Measurements from ENCODE around the gene UPF3B.
"Not testable (repeated sequence)": the region's sequence is repeated elsewhere in the genome, so short reads cannot be mapped to it uniquely, and the experiment has no call there.

The UPF3B gene, protein sequence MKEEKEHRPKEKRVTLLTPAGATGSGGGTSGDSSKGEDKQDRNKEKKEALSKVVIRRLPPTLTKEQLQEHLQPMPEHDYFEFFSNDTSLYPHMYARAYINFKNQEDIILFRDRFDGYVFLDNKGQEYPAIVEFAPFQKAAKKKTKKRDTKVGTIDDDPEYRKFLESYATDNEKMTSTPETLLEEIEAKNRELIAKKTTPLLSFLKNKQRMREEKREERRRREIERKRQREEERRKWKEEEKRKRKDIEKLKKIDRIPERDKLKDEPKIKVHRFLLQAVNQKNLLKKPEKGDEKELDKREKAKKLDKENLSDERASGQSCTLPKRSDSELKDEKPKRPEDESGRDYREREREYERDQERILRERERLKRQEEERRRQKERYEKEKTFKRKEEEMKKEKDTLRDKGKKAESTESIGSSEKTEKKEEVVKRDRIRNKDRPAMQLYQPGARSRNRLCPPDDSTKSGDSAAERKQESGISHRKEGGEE

DNA sequence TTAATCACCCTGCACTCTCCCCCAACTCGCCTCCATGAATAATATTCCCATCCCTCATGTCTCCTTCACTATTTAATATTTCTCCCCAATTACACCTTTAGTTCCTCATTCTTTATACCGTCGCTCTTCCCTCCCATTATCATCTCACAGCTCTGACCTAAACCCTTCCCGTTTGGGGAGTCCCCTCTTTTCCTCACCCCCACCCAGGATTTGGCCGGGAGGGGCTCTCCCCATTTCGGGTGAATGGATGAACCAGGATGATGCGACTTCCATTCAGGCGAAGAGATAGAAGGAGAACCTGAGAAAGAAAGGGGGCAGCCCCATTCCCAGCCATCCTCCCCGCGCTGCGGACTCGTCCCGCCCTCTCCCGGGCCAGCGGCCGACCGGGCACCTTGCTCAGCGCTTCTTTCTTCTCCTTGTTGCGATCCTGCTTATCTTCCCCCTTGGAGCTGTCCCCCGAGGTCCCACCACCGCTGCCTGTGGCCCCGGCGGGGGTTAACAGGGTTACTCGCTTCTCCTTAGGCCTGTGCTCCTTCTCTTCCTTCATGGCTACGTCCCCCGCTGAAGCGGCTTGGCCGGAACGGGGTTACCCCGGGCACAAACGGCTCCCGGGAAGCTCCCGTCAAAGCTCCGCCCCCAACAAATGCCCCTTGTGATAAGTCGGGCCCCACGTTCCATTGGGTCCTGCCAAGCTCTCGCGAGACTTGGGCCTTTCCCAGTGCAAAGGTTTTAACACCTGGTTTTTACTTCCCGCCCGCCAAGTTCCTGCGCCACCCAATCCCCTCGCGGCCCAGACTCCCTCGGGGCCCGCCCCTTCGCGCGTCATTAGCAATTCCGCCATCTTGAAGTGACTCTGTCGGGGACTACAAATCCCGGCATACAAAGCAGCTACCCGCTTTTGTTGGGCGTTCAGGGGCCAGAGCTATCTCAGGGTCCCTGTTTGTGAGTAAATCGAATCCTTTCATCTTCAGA lies at the start of gene UPF3B:
Gene UPF3B (minus strand): TSS at position 582 of the 972 bp plus-strand sequence. CDS start 35 bp downstream, at position 547.
- DNase-seq = peak; percentile 95

DNA sequence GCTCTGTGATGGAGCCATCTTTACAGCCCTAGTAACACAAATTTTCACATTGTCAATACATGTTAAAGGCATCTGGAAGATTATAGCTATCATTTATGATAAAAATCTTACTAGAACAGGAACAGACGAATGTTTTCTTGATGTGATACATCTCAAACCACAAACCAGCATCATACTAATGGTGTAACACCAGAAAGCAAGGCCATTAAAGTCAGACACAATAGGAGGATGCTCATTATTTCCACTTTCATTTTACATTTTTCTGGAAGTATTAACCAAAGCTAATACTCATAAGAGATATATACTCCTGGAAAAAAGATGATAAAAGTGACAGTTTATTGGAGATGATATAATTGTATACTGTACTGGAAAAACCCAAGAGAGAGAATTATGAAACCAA lies 48.2 kb upstream of the UPF3B start:
- DNase-seq = no peak

DNA sequence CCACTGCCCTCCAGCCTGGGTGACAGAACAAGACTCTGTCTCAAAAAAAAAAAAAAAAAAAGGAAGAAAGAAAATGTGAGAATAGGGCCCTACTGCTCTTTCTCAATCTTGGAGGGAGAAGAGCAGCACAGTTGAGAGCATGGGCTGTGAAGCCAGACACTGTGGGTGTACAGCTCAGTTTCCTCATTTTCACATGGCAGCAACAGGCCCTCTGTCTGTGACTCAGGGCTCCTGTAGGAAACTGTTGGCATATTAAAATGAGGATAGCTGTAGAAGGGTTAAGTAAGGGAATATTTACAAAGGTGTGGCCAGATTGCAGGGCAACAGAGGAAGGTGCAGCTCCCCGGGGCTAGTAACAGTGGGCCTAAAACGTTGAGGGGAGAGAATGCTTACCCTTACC lies 46.4 kb upstream of the UPF3B start:
- DNase-seq = no peak

DNA sequence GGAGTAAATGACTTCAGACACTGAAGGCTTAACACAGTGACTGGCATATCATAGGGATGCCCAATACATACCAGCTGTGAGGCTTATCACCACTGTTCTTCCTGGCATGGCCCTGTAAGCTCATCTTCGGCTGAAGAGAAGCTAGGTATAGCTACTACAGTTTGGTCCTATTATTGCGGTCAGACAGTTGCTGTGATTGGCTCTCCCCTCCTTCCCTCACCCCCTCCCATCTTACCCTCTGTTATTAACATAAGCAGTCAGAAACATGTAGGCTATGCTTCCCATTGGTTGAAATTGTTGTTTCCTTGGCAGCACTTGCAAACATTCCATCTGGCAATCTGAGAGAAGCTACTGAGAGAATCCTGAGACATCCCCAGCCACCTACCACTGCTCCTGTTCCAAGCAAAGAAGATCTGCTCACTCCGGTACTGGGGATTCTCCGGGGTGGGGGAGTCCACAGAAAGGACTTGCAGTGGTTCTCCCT lies 43.1 kb upstream of the UPF3B start, which contains the start of gene AKAP14:
Gene AKAP14 (plus strand): TSS at position 51 of the 484 bp plus-strand sequence. CDS start 7,331 bp downstream, outside the sequence.
- DNase-seq = no peak

DNA sequence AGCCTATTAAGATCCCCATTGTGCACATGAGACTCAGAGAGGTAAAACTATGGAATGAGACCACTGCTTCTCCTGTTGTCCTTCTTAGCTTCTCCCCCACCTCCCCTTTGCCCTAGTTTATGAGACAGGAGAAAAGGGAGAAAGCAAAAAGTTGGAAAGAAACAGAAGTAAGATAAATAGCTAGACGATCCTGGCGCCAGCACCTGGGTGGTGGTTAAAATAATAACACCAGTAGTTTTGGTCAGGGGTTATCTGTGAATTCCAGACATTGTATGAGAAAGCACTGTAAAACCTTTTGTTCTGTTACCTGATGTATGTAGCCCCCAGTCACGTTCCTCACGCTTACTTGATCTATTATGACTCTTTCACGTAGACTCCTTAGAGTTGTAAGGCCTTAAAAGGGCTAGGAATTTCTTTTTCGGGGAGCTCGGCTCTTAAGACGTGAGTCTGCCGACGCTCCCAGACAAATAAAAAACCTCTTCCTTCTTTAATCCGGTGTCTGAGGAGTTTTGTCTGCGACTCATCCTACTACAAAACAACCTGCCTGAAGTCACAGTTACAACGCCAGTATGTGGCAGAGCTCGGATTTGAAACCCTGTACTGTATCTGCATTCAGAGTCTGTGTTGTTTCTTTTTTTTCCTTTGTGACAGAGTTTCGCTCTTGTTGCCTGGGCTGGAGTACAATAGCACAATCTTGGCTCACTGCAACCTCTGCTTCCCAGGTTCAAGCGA lies 39.4 kb upstream of the UPF3B start:
- not testable (repeated sequence) for DNase-seq

DNA sequence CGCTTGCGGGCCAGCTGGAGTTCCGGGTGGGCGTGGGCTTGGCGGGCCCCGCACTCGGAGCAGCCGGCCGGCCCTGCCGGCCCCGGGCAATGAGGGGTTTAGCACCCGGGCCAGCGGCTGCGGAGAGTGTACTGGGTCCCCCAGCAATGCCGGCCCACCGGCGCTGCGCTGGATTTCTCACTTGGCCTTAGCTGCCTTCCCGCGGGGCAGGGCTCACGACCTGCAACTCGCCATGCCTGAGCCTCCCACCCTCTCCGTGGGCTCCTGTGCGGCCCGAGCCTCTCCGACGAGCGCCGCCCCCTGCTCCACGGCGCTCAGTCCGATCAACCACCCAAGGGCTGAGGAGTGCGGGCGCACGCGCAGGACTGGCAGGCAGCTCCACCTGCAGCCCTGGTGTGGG lies 37.9 kb upstream of the UPF3B start:
- not testable (repeated sequence) for DNase-seq

DNA sequence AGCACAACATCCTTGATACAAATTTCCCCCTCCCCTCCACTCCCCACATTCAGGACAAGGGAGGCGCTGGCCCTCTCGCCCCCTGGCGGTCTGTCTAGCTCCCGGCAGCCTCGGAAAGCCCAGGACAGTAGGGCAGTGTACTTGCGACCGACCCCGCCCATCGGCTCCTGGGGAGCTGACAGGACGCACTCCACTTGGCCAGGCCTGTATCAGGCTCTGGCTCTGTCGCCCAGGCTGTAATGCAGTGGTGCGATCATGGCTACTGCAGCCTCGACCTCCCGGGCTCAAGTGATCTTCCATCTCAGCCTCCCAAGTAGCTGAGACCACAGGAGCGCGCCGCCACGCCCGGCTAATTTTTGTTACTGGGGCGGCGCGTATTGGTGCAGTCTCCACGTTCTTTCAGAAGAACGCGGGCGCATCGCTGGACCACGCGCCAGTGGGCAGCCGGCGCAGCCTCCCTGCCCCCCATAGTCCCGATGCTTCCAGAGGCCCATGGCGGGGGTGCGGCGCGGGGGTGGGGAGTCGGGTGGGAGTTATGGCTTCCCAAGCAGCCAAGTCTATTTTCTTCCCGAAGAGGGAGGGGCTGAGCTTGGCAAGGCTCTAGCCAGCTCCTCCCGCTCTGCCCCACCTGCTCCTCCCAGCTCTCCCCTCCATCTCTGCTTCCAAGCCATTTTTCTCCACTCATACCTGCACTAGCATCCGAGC lies 35.1 kb upstream of the UPF3B start:
- DNase-seq = peak; percentile 63

DNA sequence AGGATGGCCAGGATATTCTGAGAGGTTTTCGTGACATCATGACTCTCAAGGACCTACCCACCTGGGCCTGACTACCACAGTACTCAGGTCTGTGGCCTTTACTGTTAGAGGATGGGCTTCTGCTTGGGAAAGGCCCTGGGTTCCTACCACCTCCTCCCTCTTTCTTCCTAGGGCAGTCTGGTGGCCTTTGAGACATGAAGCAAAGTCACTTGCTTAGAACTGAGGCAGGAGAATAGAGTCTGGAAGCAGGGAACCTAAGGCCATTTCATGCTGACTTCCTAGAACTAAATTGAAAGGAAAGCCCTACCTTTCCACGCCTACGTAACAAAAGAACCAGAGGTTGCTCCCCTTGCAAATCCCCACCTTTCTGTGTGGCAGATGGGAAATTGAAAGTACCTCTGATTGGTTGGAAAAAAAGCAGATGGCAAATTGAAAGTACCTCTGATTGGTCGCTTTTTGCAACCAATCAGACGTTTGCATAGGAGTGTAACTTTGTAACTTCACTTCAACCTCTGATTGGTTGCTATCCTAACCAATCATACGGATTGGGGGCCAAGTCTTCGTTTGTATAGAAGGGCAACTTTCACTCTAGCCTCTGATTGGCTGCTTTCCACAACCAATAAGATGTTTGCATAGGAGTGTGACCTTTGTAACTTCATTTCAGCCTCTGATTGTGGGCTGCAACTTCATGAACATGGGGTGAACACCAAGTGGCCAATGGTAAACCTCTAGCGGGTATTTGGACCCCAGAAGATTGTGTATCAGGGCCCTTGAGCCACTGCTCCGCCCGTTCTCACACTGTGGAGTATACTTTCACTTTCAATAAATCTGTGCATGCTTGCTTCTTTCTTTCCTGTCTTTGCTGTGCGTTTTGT lies 33.0 kb upstream of the UPF3B start:
- no peak for DNase-seq

DNA sequence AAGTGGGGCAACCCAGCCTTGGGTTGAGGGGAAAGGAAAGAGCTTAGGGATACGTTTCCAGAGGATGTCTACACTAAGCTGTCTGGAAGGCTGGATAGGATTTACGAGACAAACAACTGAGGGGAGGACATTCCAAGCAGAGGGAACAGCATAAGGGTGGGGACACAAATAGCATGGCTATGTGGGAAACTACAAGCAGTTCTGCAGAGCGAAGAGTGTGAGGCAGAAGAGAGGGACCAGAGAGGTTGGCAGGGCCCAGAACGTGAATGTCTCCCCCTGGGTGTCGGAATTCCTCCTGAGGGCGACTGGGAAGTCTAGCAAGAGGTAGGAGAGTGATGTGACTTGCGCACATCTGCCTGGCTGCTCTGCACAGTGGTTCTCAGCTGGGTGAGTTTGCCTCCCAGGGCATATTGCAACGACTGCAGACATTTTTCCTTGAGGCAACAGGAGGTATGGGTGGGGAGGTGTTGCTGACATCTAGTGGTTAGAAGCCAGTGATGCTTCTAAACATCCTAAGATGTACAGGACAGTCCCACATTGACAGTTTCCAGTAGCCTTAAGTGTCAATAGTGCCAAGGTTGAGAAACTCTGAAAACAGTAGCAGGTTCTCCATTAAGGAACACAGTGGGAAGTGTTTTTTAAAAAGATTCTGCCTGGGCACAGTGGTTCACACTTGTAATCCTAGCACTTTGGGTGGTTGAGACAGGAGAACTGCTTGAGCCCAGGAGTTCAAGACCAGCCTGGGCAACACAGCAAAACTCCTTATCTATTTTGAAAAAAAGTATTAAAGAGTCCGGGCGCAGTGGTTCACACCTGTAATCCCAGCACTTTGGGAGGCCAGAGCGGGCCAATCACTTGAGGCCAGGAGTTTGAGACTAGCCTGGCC lies 28.0 kb upstream of the UPF3B start:
- peak; percentile 15 for DNase-seq

DNA sequence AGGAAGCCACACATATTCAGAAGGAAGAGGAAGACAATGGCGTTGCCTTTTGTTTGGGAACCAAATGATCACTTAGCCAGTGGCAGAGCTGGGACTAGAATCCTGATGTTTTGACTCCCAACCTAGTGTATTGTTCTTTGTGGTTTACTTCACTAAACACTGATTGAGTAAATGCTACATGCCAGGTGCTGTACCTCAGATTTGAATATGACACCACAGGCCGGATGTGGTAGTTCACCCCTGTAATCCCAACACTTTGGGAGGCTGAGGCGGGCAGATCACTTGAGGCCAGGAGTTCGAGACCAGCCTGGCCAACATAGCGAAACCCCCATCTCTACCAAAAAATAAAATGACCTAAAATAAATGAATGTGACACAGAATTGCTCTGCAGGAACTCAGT lies 27.3 kb upstream of the UPF3B start:
- no peak for DNase-seq

DNA sequence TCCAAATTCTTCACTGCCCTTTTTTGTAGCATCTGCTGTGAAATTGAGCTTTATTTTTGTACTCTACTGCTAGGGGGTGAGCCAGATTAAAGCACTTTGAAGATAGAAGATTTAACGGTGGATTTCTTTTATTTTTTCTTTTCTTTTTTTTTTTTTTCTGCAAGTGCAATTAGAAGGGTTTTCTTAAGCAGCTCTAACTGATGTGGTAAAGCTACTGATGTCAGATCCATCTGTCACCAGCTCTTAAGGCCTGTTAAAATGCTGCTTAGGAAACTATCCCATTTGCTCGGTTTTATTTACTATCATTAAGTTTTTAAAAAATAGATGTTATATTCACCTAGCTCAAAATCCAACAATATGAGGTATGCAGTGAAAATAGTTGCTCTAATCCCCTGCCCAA lies 26.0 kb upstream of the UPF3B start:
- DNase-seq = no peak

DNA sequence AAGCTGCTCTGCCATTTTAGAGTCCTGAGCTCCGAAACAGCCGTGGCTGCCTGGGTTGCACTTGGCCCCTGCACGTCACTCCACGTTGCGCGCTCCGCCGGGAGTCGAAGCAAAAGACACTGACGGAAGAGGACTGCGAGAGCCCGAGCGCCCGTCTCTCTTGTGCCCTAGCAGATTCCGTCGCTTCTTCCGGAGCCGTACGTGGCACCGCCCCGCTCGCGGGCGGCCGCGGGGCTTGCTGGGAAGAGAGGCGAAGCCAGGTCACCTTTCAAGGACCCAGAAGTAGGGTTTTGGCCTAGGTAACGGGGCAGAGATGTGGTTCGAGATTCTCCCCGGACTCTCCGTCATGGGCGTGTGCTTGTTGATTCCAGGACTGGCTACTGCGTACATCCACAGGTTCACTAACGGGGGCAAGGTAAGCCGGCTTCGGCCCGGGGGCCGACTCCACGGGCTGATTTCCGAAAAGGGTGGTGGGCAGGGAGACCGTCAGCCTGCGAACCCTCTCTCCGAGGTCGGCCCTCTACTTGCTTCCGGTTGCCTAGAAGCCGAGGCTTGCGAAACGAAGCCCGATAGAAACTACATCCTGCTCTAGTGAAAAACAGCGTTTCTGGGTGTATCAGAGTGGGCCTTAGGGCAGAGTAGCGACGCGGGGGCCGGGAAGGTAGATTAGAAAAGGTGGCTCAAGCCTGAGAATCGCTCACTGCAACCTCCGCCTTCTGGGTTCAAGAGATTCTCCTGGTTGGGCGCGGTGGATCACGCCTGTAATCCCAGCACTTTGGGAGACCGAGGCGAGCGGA lies 19.0 kb upstream of the UPF3B start, which contains the start of the genes NDUFA1 and RNF113A:
Gene NDUFA1 (plus strand): TSS at position 234 of the 797 bp plus-strand sequence. CDS start 80 bp downstream, at position 314.
Gene RNF113A (minus strand): TSS at position 135 of the 797 bp plus-strand sequence. CDS start 120 bp downstream, at position 15.
- DNase-seq = peak; percentile 88

DNA sequence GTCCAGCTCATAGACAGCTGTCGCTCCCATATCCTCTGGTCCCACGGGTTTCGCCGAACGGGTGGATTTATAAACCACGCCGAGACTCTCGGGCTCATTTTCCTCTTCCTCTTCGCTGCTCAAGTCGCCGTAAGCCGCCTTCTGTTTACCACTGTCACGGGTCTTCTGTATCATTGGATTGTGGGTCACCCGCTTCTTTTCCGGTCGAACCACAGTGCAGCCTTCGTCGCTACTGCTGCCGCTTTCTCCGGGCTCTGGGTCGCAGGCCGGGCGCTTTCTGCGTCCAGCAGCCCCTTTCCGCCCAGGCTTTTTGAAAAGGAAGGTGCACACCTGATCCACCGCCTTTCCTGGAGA lies 18.5 kb upstream of the UPF3B start:
- no peak for DNase-seq

DNA sequence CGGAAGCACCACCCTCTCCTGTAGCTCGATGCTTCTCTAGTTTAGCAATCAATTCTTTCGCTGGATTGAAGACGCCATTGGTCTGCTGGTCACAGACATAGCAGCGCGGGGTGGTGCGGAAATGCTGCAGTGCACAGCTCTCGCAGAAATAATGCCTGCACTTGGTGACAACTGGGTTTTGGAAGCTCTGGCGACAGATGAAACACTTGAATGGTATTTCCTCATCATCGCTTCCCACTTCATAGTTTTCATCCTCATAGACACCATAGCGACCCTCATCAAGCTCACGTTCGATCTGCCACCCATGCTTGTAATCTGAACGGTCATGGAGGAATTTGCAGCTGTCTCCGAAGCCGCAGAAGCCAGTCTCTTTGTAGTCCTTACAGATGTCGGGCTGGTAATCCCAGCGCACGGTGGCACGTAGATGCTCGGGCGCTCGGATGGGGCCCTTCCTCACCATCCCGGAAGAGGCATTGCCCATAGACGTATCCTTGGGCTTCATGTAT lies 17.9 kb upstream of the UPF3B start:
- DNase-seq = peak; percentile 28

DNA sequence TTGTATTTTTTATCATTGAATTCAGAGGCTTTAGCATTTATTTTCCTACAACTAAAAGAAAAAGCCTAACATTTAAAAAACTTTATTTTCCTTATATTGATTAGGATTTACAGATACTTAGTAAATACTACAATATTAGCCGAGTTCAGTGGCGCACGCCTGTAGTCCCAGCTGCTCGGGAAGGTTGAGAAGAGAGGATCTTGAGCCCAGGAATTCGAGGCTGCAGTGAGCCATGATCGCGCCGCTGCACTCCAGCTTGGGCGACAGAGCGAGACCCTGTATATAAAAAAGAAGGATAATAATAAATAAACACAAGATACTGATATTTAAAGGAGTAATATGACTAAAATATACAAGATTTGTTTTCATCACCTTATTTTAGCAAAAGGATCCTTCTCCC lies 681 bp upstream of the UPF3B start:
- no peak for DNase-seq

DNA sequence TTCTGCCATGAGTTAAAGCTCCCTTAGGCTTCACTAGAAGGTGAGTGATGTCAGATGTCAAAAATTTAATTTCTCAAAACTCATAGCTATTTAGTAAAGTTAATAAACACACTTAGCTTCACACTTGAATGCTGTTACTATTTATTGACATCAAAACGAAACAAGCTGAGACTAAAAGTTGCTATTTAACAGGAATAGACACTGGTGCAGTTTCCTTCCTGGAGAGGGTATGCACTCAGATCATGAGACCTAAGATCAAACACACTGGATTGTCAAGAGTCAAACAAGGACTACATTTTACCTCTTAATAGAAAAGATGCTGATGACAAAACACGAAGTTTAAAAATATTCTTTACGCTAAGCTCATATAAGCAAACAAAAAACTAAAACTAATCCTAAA lies 18.9 kb downstream of the UPF3B start:
- no peak for DNase-seq

DNA sequence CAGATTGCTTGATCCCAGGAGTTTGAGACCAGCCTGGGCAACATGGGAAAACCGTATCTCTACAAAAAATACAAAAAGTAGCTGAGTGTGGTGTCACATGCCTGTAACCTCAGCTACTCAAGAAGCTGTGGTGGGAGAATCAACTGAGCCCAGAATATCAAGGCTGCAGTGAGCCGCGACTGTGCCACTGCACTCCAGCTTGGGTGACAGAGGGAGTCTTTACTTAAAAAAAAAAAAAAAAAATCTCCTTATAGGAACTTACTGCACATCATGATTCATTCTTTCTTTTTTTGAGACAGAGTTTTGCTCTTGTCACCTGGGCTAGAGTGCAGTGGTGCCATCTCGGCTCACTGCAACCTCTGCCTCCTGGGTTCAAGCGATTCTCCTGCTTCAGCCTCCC lies 24.3 kb downstream of the UPF3B start:
- no peak for DNase-seq

DNA sequence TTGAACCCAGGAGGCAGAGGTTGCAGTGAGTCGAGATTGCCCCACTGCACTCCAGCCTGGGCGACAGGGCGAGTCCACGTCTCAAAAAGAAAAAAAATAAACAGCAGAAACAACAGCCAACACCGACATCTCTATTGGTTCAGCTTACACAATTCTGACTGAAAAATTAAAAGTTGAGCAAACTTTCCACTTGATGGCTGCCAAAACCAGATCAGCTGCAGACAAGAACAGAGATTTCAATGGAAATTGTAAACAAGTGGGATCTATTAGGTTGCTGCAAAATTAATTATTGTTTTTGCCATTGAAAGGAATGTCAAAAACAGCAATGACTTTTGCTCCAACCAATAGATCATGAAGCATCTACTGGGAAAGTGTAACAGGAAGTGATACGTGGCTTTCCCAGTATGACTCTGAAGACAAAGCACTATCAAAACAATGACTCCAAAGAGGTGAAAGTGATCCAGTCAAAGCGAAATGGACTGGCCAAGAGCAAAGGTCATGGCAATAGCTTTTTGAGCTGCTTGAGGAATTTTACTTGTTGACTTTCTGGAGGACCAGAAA lies 26.3 kb downstream of the UPF3B start:
- no peak for DNase-seq
